HepG2 (cell line): ENCODE data around the gene ASCC2. TPM values are rescaled to one million over a fixed set of nuclear protein-coding genes. Genes with fewer than 3 reads are reported as not detected.

Experiments used
- ATAC-seq: fragments of 200-7000 bp; cut with Tn5 transposase; 3 replicates; pipeline ENCODE4 v1.9.1; 2020; ENCODE audit warnings: mild to moderate bottlenecking, moderate library complexity
- BruUV-seq: library from RNA; stranded (reverse); fragments of 400-500 nt; replicated peaks from 2 replicates; lab custom pipeline; 2021; lab: Mats Ljungman, UMichigan
- CTCF ChIA-PET: fragments of 300-600 bp; formaldehyde crosslinking; extraction: SDS; loops from one replicate; lab custom pipeline; 2021; ENCODE audit warnings: low total read pairs, inconsistent platforms, low intra/inter-chr PET ratio; lab: Yijun Ruan, JAX
- POLR2A ChIA-PET: fragments of 350-600 bp; sonication (Branson Sonifier 250); formaldehyde crosslinking; loops from one replicate; lab custom pipeline; 2020; ENCODE audit warnings: antibody characterized with exemption, inconsistent platforms; lab: Yijun Ruan, JAX
- DNase-seq: peaks from one replicate; pipeline ENCODE4 v3.0.0-alpha.2; 2015; ENCODE audit warnings: low spot score
- FAIRE-seq: peaks from 3 replicates; lab custom pipeline; 2011; peaks lifted over from hg19 to GRCh38; lab: Jason Lieb, UNC
- H2AFZ ChIP-seq: one replicate; pipeline ENCODE4 v1.6.1; 2011; ENCODE audit warnings: low read length, inconsistent platforms
- H3K27ac ChIP-seq: fragments of 300-600 bp; 3 replicates; pipeline ENCODE4 v1.8.0; 2011; ENCODE audit warnings: mixed run types, mild to moderate bottlenecking, mixed read lengths, low read length, inconsistent platforms; ENCODE audit not compliant: insufficient read depth; ENCODE audit errors: extremely low read length
- H3K27me3 ChIP-seq, 2 experiments: fragments of 200-600 bp in 1 of 2; 2 replicates in 1 of 2; 3 replicates in 1 of 2; pipeline versions ENCODE4 v1.6.0 to v1.8.0; 2011; ENCODE audit warnings: low read length in 2 of 2, mild to moderate bottlenecking in 2 of 2, moderate library complexity in 2 of 2, inconsistent platforms in 1 of 2; ENCODE audit not compliant: insufficient read depth in 2 of 2, control insufficient read depth in 1 of 2
- H3K36me3 ChIP-seq, 2 experiments: fragments of 200-600 bp in 1 of 2; replicated peaks in 1 of 2; 2 replicates in 1 of 2; 3 replicates in 1 of 2; pipeline versions ENCODE4 v1.5.1 to v1.8.0; 2011; ENCODE audit warnings: low read length in 2 of 2, inconsistent platforms in 1 of 2; ENCODE audit not compliant: insufficient read depth in 2 of 2, control insufficient read depth in 1 of 2
- H3K4me1 ChIP-seq: 2 replicates; pipeline ENCODE4 v1.5.1; 2012; ENCODE audit warnings: low read length, inconsistent platforms; ENCODE audit not compliant: insufficient read depth
- H3K4me2 ChIP-seq: 2 replicates; pipeline ENCODE4 v1.6.0; 2011; ENCODE audit warnings: low read depth, low read length, inconsistent platforms
- H3K4me3 ChIP-seq, 3 experiments: fragments of 200-600 bp in 1 of 3; sonication (generic), shearing (Covaris generic) in 1 of 3; replicated peaks in 1 of 3; 2 replicates each; pipeline ENCODE4 v1.5.1; 2011 to 2016; ENCODE audit warnings: low read length in 3 of 3, inconsistent platforms in 2 of 3, low read depth in 2 of 3, mild to moderate bottlenecking in 2 of 3, control low read depth in 1 of 3, mixed read lengths in 1 of 3; ENCODE audit not compliant: insufficient read depth in 1 of 3
- H3K79me2 ChIP-seq: one replicate; pipeline ENCODE4 v1.6.1; 2011; ENCODE audit warnings: low read length, inconsistent platforms; ENCODE audit not compliant: insufficient read depth
- H3K9ac ChIP-seq: 2 replicates; pipeline ENCODE4 v1.6.0; 2011; ENCODE audit warnings: mild to moderate bottlenecking, low read depth, low read length, inconsistent platforms; ENCODE audit not compliant: insufficient read depth
- H3K9me3 ChIP-seq: 2 replicates; pipeline ENCODE4 v1.5.1; 2012; ENCODE audit warnings: mild to moderate bottlenecking, low read length
- H4K20me1 ChIP-seq: 2 replicates; pipeline ENCODE4 v1.6.0; 2011; ENCODE audit warnings: inconsistent platforms, mild to moderate bottlenecking, low read length, moderate library complexity; ENCODE audit not compliant: insufficient read depth
- ARID4A ChIP-seq: sonication (generic); formaldehyde crosslinking; IDR thresholded peaks from 2 replicates; pipeline ENCODE4 v1.5.0; 2020; ENCODE audit warnings: mild to moderate bottlenecking, missing genetic modification reagents, borderline replicate concordance
- GTF3A ChIP-seq: sonication (generic); formaldehyde crosslinking; conservative IDR thresholded peaks from 2 replicates; pipeline ENCODE4 v1.4.0; 2020; ENCODE audit warnings: mild to moderate bottlenecking, missing genetic modification reagents
- HOXA5 ChIP-seq: sonication (generic); formaldehyde crosslinking; IDR thresholded peaks from 2 replicates; pipeline ENCODE4 v1.4.0; 2020; ENCODE audit warnings: missing genetic modification reagents
- ISX ChIP-seq: sonication (generic); formaldehyde crosslinking; conservative IDR thresholded peaks from 2 replicates; pipeline ENCODE4 v1.5.0; 2020; ENCODE audit warnings: missing genetic modification reagents
- JUNB ChIP-seq: sonication (generic); formaldehyde crosslinking; IDR thresholded peaks from 2 replicates; pipeline ENCODE4 v1.8.0; 2022; ENCODE audit warnings: missing genetic modification reagents, mild to moderate bottlenecking, borderline replicate concordance
- TIGD3 ChIP-seq: sonication (generic); formaldehyde crosslinking; IDR thresholded peaks from 2 replicates; pipeline ENCODE4 v1.5.1; 2020; ENCODE audit warnings: mild to moderate bottlenecking, missing genetic modification reagents, borderline replicate concordance
- ZNF343 ChIP-seq: sonication (generic); formaldehyde crosslinking; IDR thresholded peaks from 2 replicates; pipeline ENCODE4 v1.4.0; 2020; ENCODE audit warnings: mild to moderate bottlenecking, missing genetic modification reagents
- ZNF354B ChIP-seq: sonication (generic); formaldehyde crosslinking; IDR thresholded peaks from 2 replicates; pipeline ENCODE4 v1.8.0; 2022; ENCODE audit warnings: mild to moderate bottlenecking, missing genetic modification reagents
- ZNF496 ChIP-seq: sonication (generic); formaldehyde crosslinking; IDR thresholded peaks from 2 replicates; pipeline ENCODE4 v1.8.1; 2023; ENCODE audit warnings: mild to moderate bottlenecking, moderate library complexity, missing genetic modification reagents; ENCODE audit not compliant: insufficient replicate concordance
- ZNF530 ChIP-seq: sonication (generic); formaldehyde crosslinking; IDR thresholded peaks from 2 replicates; pipeline ENCODE4 v1.5.0; 2020; ENCODE audit warnings: low read depth, mild to moderate bottlenecking, missing genetic modification reagents
- ZNF609 ChIP-seq: sonication (generic); formaldehyde crosslinking; IDR thresholded peaks from 2 replicates; pipeline ENCODE4 v1.4.0; 2020; ENCODE audit warnings: mild to moderate bottlenecking, missing genetic modification reagents, borderline replicate concordance
- WGBS: methylation state at CpG from one replicate; pipeline ENCODE4 v1.1.6; 2017; ENCODE audit warnings: low lambda C conversion rate; 5-methylcytosine and 5-hydroxymethylcytosine counted together
- in situ Hi-C: cut with HindIII; loops from 2 replicates; pipeline ENCODE4 v1.10.0; 2017; ENCODE audit warnings: low pct_unique_long_range_greater_than_20kb; ENCODE audit not compliant: extremely low pct_ligation_motif_present
- intact Hi-C: fragments of 100-400 bp; cut with micrococcal nuclease; formaldehyde crosslinking; loops from one replicate; pipeline ENCODE4 v1.10.0; 2022; ENCODE audit not compliant: unreplicated experiment
- polyA plus RNA-seq, 8 experiments: library from polyadenylated mRNA; depleted of rRNA in 3 of 8; stranded (reverse) in 7 of 8; unstranded in 1 of 8; fragments of >200 nt; fragmentation: Illumina TruSeq in 4 of 8; extraction: Trizol in 4 of 8; gene quantifications; 2 replicates each; pipeline versions ENCODE4 v1.2.1 to v1.2.3, GENCODE V29; 2011 to 2016; ENCODE audit warnings: low read depth in 4 of 8, missing spikeins in 1 of 8, mixed read lengths in 1 of 8; ENCODE audit not compliant: insufficient read depth in 1 of 8
- total RNA-seq, 5 experiments: library from RNA; depleted of rRNA; stranded (reverse); fragments of >200 nt; fragmentation: Illumina TruSeq; extraction: Trizol; gene quantifications; 2 replicates each; pipeline ENCODE4 v1.2.3, GENCODE V29; 2016; ENCODE audit warnings: low read depth in 1 of 5

Gene ASCC2
- total and polyA plus RNA-seq, 2 of the 13 experiments (the other 11 are each of a cell fraction or from before 2014, with no cell fraction given): 26.2 to 26.3 TPM

- H3K9ac ChIP-seq: peak overlapping the region; percentile 94
- H3K27ac ChIP-seq: peak overlapping the region; percentile 88
- POLR2A ChIA-PET: interaction anchor here (3.6 kb wide), 1 partner anchor 14 kb away, joined by 17 read pairs; no protein-coding TSS in a partner anchor
- CTCF ChIA-PET: no interaction called here
- DNase-seq (no peak), FAIRE-seq (no peak), ATAC-seq (no peak)
- peaks cover 69% of the 10 kb centered on the region for H3K4me1 ChIP-seq
- intact Hi-C loops: no loop called here
- no peaks in the 10 kb centered on the region for H3K9me3 ChIP-seq
- H4K20me1 ChIP-seq: no peaks in the 10 kb centered on the region
- peak overlapping the region; percentile 87 for H3K4me2 ChIP-seq
- H2AFZ ChIP-seq: no peak overlapping the region
- H3K4me3 ChIP-seq: peak overlapping the region; percentile 95
- 20% methylated on average over 6 of the region's 6 CpGs for WGBS
- peaks cover 0 to 4% of the 10 kb centered on the region in 2 experiments; a peak in 1 of 5 replicates for H3K27me3 ChIP-seq
- no TSS peak for BruUV-seq
- H3K79me2 ChIP-seq: peaks cover 33% of the 10 kb centered on the region
- in situ Hi-C loops: no loop called here
- no peaks in the 10 kb centered on the region; a peak in 1 of 5 replicates for H3K36me3 ChIP-seq
- TF ChIP-seq ZNF609 (CRISPR knock-in tag): 0 out of 2 replicates have a peak, but pooled peaks have one; percentile 7
- no peak for TF ChIP-seq ZNF530 (CRISPR knock-in tag)
- TF ChIP-seq GTF3A (CRISPR knock-in tag): 0 out of 2 replicates have a peak, but pooled peaks have one; percentile 18
- no peak for TF ChIP-seq ISX (CRISPR knock-in tag)
- TF ChIP-seq TIGD3: no peak
- no peak for TF ChIP-seq ZNF354B (CRISPR knock-in tag)
- TF ChIP-seq JUNB (CRISPR knock-in tag): no peak
- TF ChIP-seq ZNF496 (CRISPR knock-in tag): no peak
- TF ChIP-seq ZNF343 (CRISPR knock-in tag): 0 out of 2 replicates have a peak, but pooled peaks have one; percentile 55
- no peak for TF ChIP-seq HOXA5 (CRISPR knock-in tag)
- TF ChIP-seq ARID4A (CRISPR knock-in tag): 0 out of 2 replicates have a peak, but pooled peaks have one; percentile 2
Measured at GRCh38 chr22:29768052-29768693, 69.9 kb downstream of the ASCC2 start.
